HEK293T (cell line): Measurements from ENCODE around the gene HOXC5.

ENCODE experiments used
- CTCF ChIA-PET: fragments of 350-600 bp; formaldehyde crosslinking; extraction: SDS; loops from one replicate; lab custom pipeline; 2021; ENCODE audit warnings: antibody characterized with exemption, inconsistent platforms; lab: Yijun Ruan, JAX
- POLR2A ChIA-PET: fragments of 350-600 bp; formaldehyde crosslinking; extraction: SDS; loops from one replicate; lab custom pipeline; 2020; ENCODE audit warnings: antibody characterized with exemption, inconsistent platforms; lab: Yijun Ruan, JAX
- DNase-seq: peaks from one replicate; pipeline ENCODE4 v3.0.0; 2012; ENCODE audit warnings: mixed read lengths; ENCODE audit errors: extremely low spot score
- ARNT ChIP-seq: fragments of 450-650 bp; IDR thresholded peaks from 2 replicates; pipeline ENCODE4 v1.6.1; 2017; ENCODE audit warnings: mild to moderate bottlenecking
- BHLHE40 ChIP-seq: fragments of 450-650 bp; IDR thresholded peaks from 2 replicates; pipeline ENCODE4 v1.6.1; 2016; ENCODE audit warnings: mild to moderate bottlenecking, moderate library complexity, borderline replicate concordance
- CTBP1 ChIP-seq: fragments of 450-650 bp; IDR thresholded peaks from 2 replicates; pipeline ENCODE4 v1.6.1; 2016; ENCODE audit warnings: borderline replicate concordance
- ELF4 ChIP-seq: fragments of 450-650 bp; IDR thresholded peaks from 2 replicates; pipeline ENCODE4 v1.6.1; 2017; ENCODE audit warnings: antibody characterized with exemption
- FOXA1 ChIP-seq: fragments of 450-650 bp; IDR thresholded peaks from 2 replicates; pipeline ENCODE4 v1.6.1; 2016; ENCODE audit warnings: mild to moderate bottlenecking
- FOXK2 ChIP-seq: fragments of 450-650 bp; IDR thresholded peaks from 2 replicates; pipeline ENCODE4 v1.6.1; 2016; ENCODE audit warnings: mild to moderate bottlenecking
- FOXM1 ChIP-seq: fragments of 450-650 bp; IDR thresholded peaks from 2 replicates; pipeline ENCODE4 v1.6.1; 2017; ENCODE audit warnings: mild to moderate bottlenecking, borderline replicate concordance
- HDGF ChIP-seq: fragments of 450-650 bp; IDR thresholded peaks from 2 replicates; pipeline ENCODE4 v1.6.1; 2017; ENCODE audit warnings: antibody characterized with exemption, borderline replicate concordance
- L3MBTL2 ChIP-seq: fragments of 450-650 bp; conservative IDR thresholded peaks from 2 replicates; pipeline ENCODE4 v1.6.1; 2016; ENCODE audit warnings: mild to moderate bottlenecking
- LEF1 ChIP-seq: fragments of 450-650 bp; IDR thresholded peaks from 2 replicates; pipeline ENCODE4 v1.6.1; 2017; ENCODE audit warnings: mild to moderate bottlenecking, borderline replicate concordance
- NFRKB ChIP-seq: fragments of 450-650 bp; IDR thresholded peaks from 2 replicates; pipeline ENCODE4 v1.6.1; 2016; ENCODE audit warnings: mild to moderate bottlenecking, moderate library complexity
- SP1 ChIP-seq: fragments of 450-650 bp; IDR thresholded peaks from 2 replicates; pipeline ENCODE4 v1.6.1; 2017
- SUZ12 ChIP-seq: fragments of 450-650 bp; IDR thresholded peaks from 2 replicates; pipeline ENCODE4 v1.6.1; 2016; ENCODE audit warnings: mild to moderate bottlenecking
- TARDBP ChIP-seq: fragments of 450-650 bp; IDR thresholded peaks from 2 replicates; pipeline ENCODE4 v1.6.1; 2016
- ZNF384 ChIP-seq: fragments of 450-650 bp; IDR thresholded peaks from 2 replicates; pipeline ENCODE4 v1.6.1; 2016
- TF ChIP-seq, protein P1 (sequence below): fragments of 450-650 bp; IDR thresholded peaks from 2 replicates; pipeline ENCODE4 v1.6.1; 2016

Gene HOXC5

DNA sequence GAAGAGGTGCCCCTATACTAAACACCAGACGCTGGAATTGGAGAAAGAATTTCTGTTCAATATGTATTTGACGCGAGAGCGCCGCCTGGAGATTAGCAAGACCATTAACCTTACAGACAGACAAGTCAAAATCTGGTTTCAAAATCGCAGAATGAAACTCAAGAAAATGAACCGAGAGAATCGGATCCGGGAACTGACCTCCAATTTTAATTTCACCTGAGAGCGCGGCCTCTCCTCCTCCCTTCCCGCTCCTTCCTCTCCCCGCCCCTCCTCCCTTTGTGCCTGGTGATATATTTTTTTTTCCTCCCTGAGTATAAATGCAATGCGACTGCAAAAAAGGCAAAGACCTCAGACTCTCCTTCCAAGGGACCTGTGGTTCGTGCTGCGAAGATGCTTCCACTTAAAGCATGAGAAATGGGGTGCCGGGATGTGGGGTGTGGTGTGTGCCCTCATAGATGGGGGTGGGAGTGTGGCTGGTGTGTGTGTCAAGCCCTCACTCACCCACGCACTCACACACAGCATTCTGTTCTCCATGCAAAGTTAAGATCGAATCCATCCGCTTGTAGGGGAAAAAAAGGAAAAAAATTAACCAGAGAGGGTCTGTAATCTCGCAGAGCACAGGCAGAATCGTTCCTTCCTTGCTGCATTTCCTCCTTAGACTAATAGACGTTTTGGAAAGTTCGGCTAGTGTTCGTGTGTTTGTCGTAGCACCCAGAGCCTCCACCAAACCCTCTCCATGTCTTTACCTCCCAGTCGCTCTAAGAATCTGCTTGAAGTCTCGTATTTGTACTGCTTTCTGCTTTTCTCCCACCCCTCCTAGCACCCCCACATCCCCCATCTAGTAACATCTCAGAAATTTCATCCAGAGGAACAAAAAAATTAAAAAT, 43.4 kb upstream of the HOXC5 start:
- ChIA-PET CTCF (interaction anchor here (1.0 to 5.6 kb wide), 7 partner anchors 9 to 226 kb away, joined by 3 to 44 read pairs (median 5); no protein-coding TSS in a partner anchor), POLR2A (interaction anchor here (1.8 to 4.9 kb wide), 3 partner anchors 9 to 49 kb away, joined by 4 to 69 read pairs (median 8); partner anchors contain the start of gene HOXC9)
- no peak for DNase-seq
- TF ChIP-seq NFRKB (no peak), FOXA1 (no peak), SUZ12 (no peak)

DNA sequence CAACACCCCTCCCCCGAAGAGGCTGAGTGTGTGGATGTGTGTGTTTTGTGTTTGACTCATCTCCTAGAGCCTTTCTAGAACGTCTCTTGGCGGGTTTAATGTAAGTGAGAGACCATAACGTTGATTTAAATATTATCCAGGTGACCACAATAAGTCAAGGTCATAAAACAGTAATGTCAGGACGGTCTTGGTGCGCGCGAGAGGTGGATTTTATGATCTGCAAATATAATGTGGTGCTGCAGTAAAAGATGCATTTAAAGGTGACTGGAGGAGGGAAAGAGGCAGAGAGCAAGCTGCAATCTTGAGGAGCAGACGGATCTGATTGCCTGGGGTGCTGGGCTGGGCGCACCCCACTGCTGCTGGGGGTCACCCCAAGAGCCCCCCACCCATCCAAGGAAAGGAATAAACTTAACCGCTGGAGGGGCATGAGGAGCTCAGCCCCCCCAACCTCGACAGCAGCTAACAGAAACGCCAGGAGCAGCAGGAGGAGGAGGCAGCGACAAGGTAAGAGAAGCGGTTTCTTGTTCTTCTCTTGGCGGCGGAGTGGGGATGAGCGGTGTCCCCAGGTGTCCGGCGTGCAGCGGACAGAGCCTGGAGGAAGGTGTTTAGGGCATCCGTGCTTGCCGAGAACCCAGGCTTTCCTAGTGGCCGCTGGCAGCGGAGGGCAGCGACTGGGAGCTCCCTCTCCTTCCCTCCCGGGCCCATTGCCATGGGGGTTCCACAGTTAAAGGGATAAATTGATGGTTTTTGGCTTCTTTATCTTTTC, 42.4 kb upstream of the HOXC5 start:
- POLR2A ChIA-PET: interaction anchor here (0.7 to 2.2 kb wide), 8 partner anchors 10 to 62 kb away, joined by 3 to 12 read pairs (median 4); partner anchors contain the start of genes HOXC13, HOXC8 and HOXC9
- TF ChIP-seq SP1: no peak
- peak; percentile 70 for TF ChIP-seq CTBP1
- no peak for DNase-seq
- CTCF ChIA-PET: interaction anchor here (0.6 to 1.8 kb wide), 8 partner anchors 10 to 369 kb away, joined by 3 to 6 read pairs (median 4); partner anchors contain the start of gene HOXC9

DNA sequence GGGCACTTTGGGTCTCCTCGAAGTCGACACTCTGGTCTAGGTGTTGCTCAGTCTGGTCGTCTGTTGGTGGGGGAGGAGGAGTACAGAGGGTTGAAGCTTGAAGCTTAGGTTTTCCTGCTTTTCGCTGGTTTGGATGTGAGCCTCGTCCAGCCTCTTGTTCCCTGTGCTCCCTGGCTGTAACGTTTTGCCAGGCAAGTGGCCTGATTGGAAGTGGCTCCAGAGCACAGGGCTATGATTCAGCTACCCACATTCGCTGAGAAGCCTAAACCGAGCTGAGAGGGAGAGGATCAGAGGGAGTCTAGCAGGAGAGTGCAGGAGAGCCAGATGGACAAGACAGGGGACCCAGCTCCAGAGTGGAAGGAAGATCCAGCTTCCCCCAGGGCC, 41.8 kb upstream of the HOXC5 start:
- TF ChIP-seq NFRKB: no peak
- TF ChIP-seq, protein P1, sequence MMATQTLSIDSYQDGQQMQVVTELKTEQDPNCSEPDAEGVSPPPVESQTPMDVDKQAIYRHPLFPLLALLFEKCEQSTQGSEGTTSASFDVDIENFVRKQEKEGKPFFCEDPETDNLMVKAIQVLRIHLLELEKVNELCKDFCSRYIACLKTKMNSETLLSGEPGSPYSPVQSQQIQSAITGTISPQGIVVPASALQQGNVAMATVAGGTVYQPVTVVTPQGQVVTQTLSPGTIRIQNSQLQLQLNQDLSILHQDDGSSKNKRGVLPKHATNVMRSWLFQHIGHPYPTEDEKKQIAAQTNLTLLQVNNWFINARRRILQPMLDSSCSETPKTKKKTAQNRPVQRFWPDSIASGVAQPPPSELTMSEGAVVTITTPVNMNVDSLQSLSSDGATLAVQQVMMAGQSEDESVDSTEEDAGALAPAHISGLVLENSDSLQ: no peak
- no peak for TF ChIP-seq FOXK2
- TF ChIP-seq HDGF: no peak
- TF ChIP-seq ARNT: no peak
- no peak for TF ChIP-seq L3MBTL2
- no peak for TF ChIP-seq ZNF384
- TF ChIP-seq BHLHE40: no peak
- TF ChIP-seq SUZ12: no peak
- no peak for TF ChIP-seq LEF1
- no peak for TF ChIP-seq SP1
- TF ChIP-seq TARDBP: no peak
- no peak for TF ChIP-seq CTBP1
- TF ChIP-seq FOXA1: no peak
- TF ChIP-seq FOXM1: no peak
- TF ChIP-seq ELF4: no peak
- ChIA-PET CTCF (interaction anchor here (0.6 to 1.8 kb wide), 9 partner anchors 9 to 368 kb away, joined by 3 to 6 read pairs (median 3); partner anchors contain the start of gene HOXC9), POLR2A (interaction anchor here (0.7 to 2.2 kb wide), 9 partner anchors 9 to 61 kb away, joined by 3 to 12 read pairs (median 4); partner anchors contain the start of genes HOXC13, HOXC8 and HOXC9)
- DNase-seq: no peak

GRCh38 chr12:53992377-53992889, 40.4 kb upstream of the HOXC5 start:
- ChIA-PET POLR2A (interaction anchor here (0.8 to 2.2 kb wide), 3 partner anchors 8 to 25 kb away, joined by 3 to 12 read pairs (median 3); partner anchors contain the start of gene HOXC9), CTCF (interaction anchor here (1.2 kb wide), 1 partner anchor 25 kb away, joined by 3 read pairs; no protein-coding TSS in a partner anchor)
- DNase-seq: no peak
- TF ChIP-seq NFRKB (no peak), ARNT (no peak), ZNF384 (no peak), FOXK2 (no peak), FOXA1 (no peak), ELF4 (no peak), TARDBP (no peak), SP1 (no peak), LEF1 (no peak), HDGF (no peak), FOXM1 (no peak)

DNA sequence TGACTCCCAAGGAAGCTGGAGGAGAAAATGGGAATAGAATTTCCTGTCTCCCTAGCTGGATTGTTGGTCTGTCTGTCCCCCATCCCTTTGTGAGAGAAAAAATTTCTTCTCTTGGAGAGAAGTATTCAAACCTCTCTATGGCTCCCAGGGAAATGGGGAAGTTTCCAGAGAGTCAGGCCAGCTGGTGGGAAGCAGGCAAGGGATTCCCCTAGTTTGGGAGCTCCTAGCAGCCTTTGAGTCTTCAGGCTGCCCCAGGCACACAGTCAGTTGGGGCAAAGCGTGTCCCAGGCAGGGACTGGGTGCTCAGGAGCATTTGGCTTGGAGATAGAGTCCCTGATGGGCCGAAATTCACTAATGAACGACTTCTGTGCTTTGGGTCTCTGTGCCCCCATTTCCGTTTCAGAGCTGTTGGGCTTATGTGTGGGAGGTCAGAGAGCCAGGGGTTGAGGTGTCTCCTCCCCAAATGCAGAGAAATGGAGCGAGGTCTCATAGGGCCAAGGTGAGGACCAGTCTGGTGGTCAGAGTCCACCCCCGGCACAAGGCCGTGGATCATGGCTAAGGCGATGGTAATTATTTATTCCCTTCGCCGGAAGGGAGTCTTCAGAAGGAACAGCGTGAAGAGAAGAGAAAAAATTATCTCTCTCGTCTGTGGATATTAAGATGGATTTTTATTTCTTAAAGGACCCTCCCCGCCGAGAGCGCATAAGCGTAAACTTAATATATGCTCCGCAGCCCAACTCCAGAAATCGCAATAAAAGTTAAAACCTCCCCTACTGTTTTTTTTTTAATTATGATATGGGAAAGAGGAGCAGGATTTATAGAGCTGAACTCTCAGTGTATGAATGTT, 39.5 kb upstream of the HOXC5 start:
- no peak for TF ChIP-seq FOXA1
- no peak for TF ChIP-seq ELF4
- TF ChIP-seq, protein P1: no peak
- no peak for TF ChIP-seq LEF1
- no peak for TF ChIP-seq TARDBP
- no peak for TF ChIP-seq L3MBTL2
- no peak for TF ChIP-seq CTBP1
- TF ChIP-seq ARNT: no peak
- TF ChIP-seq FOXK2: no peak
- no peak for TF ChIP-seq BHLHE40
- TF ChIP-seq HDGF: no peak
- no peak for TF ChIP-seq ZNF384
- no peak for TF ChIP-seq FOXM1
- no peak for TF ChIP-seq SUZ12
- ChIA-PET POLR2A (interaction anchor here (0.7 kb wide), 1 partner anchor 236 kb away, joined by 3 read pairs; no protein-coding TSS in a partner anchor), CTCF (interaction anchor here (0.6 to 1.3 kb wide), 2 partner anchors 8 to 237 kb away, joined by 3 read pairs; partner anchors contain the start of gene HOXC10)
- no peak for DNase-seq
